NCI-H146 treated with DMSO at 0.1 percent for 48 hours (cell line): ENCODE measurements around the gene MUSTN1.

Experiments used
- DNase-seq: peaks from one replicate; lab custom pipeline; 2025; ENCODE audit not compliant: unreplicated experiment; lab: John Stamatoyannopoulos, UW

Gene MUSTN1

GRCh38 chr3:52809149-52809548, 25.7 kb downstream of the MUSTN1 start:
- DNase-seq, result no peak

DNA sequence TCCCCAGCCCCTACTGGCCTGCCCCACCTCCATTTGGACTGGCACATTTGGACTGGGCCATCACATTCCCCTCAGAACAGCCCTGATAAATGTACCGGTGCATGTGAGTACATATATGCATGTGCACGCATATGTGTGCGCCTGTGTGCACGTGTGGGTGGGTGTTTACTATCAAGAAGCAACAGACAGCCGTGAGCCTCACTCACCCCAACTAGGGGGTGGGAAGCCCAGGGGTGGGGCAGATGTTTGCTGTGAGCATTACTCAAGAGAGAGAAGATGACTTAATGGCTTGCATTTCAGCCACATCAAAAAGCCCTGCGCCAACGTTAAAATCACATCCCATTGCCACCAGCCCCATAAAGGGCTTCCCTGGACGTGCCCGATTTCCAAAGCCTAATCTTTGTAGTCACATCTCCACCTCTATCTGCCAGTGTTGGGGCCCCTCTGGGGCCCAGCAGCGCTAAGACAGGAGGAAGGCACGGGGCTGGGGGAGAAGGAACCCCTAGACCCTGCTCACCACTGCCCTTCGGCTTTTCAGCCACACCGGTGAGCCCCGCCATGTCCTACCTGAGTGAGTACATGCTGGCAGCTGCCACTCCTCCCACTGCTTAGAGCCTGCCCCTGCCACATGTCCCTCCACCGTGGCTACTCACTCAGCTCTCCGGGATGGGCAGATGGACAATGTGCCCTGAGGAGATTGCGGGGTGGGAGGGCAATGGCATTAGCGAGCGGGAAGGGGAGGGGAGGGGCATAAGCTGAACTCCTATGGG, 29.4 kb downstream of the MUSTN1 start:
- no peak for DNase-seq

GRCh38 chr3:52801839-52802238, 33.0 kb downstream of the MUSTN1 start:
- DNase-seq, result no peak

- no peak for DNase-seq
Measured at GRCh38 chr3:52800079-52800478, 34.7 kb downstream of the MUSTN1 start.

DNA sequence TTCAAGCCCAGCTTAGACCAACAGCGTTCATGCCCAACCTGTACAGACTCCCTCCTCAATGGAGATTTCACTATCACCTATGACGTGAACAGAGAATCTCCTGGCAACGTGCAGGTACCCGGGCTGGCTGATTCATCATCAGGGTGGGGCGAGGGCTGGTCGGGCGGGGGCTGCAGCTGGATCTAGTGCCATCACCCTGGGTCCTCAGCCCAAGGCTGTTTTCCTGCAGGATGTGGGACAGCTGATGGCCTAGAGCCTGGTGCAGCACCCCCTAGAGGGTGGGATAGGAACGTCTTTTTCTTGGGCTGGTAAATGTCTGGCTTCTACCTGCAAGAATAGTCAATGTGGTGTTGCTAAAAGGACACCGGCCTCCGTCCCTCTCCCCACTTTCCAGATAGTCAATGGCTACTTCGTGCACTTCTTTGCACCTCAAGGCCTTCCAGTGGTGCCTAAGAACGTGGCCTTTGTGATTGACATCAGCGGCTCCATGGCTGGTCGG, 35.8 kb downstream of the MUSTN1 start:
- DNase-seq, result no peak

DNA sequence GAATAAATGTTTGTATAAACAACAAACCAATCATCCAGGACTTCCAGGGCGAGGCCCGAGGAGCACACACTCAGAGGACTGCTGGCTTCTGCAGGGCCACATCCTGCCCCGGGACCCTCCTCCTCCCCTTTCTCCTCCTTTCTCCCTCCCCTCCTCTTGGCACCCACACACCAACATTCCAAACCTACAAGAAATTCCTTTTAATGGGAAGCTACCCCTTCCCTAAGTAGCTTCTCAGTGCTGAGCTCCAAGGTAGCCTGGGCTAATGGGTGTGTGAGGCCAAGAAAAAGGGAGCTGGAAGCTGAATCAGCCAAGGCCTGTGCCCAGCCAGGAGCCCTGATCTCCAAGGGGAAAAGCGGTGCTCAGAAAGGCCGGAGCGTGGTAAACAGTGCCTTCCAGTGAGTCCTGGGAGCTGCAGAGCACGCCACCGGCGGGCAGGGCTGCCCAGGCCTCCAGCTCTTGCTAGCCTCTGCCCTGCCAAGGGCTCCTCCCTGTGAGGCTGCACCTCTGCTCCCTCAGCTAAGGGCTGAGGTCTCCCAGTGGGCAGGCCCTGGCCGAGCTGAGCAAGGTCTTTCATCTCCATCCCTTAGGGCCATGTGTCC, 36.3 kb downstream of the MUSTN1 start:
- no peak for DNase-seq

GRCh38 chr3:52796411-52796810, 38.4 kb downstream of the MUSTN1 start:
- no peak for DNase-seq

DNA sequence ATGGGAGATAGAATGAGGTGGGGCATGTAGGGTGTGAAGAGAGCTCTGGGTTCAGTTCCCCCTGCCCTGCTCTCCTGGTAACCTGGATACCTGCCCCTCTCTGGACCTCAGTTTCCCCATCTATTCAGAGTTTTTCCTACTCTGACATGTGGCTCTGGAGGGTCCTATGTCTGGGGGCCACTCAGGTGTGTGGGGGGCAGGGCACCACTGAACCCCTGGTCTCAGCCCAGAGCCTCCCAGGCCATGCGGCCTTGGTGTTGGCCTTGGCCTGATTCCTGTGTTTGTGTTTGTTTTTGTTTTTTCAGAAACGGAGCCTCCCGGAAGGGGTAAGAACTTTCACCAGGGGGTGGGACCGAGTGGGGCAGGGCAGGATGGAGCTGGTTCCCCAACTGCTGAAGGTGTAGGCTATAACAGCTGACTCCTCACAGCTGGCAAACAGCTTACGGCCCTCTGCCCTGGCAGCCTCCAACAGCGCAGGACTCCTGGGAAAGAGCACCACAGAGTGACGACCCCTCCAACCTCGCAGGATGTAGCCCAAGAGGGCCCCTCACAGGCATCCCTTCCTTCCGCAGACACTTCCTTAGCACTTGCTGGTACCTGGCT, 39.4 kb downstream of the MUSTN1 start:
- DNase-seq, result no peak

DNA sequence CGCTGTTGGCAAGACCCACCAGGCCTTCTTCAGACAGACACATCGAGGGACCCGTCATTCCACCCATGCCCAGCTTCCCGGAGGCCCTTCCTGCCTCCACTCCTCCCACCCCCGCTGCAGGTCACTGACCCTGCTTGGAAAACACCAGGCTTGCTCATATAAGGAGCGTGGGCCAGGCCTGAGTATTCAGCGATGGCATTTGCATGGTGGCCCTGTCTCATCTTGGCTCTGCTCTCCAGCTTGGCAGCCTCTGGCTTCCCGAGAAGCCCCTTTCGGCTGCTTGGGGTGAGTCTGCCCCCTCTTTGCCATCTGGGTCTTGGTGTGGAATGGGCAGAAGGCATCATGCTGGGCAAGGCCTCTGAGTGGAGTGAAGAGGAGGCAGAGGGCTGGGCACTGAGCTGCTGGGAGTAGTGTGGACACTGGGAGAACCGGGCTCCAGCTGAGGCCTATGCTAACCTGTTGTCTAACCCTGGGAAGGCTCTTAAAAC, 40.2 kb downstream of the MUSTN1 start, which contains the start of gene ITIH3:
Gene ITIH3, plus strand, starts transcription at position 185 of the 488 bp plus-strand sequence. Its CDS starts 8 bp downstream, at position 193.
- no peak for DNase-seq

GRCh38 chr3:52793702-52794611, 40.9 kb downstream of the MUSTN1 start:
- DNase-seq, result no peak

- no peak for DNase-seq
Measured at GRCh38 chr3:52792961-52793695, 41.7 kb downstream of the MUSTN1 start.

DNA sequence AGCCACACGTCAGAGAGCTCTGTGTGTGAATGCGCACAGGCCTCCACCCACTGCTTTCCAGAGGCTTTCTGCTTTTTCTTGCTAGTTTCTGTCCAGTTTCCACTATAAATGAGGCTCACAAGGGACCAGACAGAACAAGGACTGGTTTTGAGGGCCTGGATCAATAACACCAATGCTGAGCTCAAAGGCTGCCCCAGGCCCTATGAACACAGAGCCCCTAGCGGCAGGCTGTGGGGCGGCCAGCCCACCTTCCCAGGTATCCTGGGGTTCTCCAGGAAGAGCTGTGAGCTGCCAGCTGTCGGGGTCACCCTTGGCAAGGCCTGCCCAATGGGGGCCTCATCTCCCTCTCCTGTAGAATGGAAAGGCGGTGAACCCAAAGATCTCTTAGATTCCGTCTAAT, 42.4 kb downstream of the MUSTN1 start:
- DNase-seq, result no peak

DNA sequence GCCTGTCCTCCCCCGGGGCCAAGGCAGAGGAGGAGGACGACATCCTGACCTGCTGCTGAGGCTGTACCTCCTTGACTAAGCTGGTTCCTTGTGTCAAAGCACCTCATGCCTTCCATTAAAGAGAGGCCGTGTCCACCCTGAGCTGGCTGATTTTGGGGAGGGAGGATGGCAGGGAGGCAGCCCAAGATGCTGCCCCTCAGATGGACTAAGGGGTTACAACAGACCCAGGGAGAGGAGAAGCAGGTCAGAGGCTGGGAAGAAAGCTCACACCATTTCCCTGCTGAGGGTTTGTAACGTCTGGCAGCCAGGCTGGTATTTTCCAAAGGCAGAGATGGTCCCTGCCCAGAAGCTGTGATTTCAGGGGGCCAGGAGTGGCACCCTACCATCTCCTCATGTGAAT, 42.9 kb downstream of the MUSTN1 start:
- DNase-seq, result no peak

DNA sequence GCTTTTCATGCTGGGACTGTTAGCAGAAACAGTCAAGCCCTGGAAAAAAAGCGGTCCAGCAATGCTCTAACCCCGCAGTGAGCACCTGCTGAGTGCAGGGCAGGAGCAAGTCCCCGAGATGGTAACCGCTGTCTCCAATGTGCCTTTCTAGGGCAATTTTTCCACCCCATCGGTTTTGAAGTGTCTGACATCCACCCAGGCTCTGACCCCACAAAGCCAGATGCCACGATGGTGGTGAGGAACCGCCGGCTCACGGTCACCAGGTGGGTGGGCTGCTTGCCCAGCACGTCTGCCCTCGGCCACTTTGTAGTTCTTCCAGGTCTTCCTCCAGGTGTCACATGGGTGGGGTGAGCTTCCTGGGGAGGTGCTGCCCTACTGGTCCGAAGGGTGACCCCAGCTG, 43.5 kb downstream of the MUSTN1 start:
- no peak for DNase-seq

- no peak for DNase-seq
Measured at GRCh38 chr3:52790741-52791140, 44.1 kb downstream of the MUSTN1 start.

DNA sequence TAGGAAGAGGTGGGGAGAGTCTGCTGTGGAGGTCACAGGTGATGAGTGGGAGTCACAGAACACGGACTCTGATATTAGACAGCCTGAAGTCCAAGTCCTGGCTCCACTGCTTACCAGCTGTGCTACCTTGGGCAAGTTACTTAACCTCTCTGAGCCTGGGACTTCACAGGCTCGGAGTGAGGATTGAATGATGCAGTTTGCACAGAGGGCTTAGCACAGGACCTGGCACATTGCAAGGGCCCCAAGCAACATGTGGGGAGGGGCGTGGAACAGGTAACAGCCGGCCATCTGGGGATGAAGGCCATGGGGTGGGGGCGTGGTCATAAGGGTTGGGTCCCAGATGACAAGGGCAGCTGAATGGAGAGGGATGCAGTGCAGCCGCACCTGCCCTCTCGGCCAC, 44.5 kb downstream of the MUSTN1 start:
- no peak for DNase-seq

GRCh38 chr3:52789746-52790040, 45.1 kb downstream of the MUSTN1 start:
- no peak for DNase-seq

DNA sequence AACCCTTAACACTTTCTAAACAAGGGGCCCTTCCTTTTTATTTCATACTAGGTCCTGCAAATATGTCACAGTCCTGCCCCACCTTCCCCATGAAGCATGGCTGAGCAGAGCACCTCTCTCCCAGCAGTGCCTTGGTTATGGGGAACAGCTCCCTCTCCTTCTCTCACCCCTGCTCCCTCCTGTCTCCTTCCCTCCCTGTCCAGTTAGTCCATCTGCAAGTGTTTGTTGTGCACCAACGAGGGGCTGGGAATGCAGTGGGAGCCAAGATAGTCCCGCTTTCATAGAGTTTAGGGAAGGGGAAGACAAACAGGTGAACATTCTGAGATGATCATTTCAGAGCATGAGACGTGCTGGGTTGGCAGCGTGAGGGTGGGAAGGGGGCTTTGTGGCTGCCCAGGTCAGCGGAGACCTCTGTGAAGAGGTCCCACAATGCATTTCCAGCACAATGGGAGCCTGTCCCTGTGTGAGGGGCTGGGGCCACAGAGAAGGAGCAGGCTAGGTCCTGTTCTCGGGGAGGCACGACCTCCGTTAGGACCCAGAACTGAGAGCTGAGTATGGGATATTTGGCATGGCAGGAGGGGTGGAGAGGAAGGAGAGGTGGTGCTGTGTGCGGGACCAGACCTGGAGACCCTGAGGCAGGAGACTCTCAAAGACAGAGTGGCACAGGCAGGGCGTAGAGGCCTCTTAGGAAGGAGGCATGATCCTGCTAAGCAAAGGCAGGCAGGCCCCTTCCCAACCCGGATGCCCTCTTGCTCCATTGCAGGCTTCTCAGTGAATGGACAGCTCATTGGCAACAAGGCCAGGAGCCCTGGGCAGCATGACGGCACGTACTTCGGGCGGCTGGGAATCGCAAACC, 45.7 kb downstream of the MUSTN1 start:
- DNase-seq, result no peak
